ENCODE data around the gene FRY.

FRY gene

DNA sequence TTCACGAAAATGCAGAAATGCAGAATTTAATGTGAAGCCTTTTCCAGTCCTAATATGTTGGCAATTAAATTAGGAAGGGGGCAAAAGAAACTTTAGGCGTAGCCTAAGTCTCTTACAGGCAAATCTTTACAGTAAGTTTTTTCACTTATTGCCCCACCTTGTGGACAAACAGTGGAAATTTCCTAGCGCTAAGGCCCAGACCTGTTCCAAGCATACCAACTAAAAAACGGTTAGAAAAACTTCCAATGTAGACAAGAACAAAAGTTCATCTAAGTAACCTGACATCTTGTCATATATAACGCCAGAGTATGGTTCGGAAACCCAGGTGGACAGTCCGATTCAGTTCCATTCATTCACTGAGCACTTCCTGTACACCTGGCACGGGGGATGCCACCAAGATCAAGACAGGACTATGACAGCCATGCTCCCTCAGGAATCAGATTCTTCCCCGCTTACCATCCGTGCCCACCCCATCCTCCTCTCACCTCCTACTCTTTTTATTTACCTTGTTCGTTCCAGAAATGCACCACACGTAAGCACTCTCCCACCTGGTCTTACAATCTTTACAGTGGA, 278.6 kb downstream of the FRY start:
- H3K36me3 ChIP-seq (ENCODE audit: control insufficient read depth in 1 of 2, insufficient read depth in 2 of 2, low read length in 2 of 2), result no peaks in the 10 kb centered on the region
- H3K27ac ChIP-seq (ENCODE audit: low read length), result no peak overlapping the region

DNA sequence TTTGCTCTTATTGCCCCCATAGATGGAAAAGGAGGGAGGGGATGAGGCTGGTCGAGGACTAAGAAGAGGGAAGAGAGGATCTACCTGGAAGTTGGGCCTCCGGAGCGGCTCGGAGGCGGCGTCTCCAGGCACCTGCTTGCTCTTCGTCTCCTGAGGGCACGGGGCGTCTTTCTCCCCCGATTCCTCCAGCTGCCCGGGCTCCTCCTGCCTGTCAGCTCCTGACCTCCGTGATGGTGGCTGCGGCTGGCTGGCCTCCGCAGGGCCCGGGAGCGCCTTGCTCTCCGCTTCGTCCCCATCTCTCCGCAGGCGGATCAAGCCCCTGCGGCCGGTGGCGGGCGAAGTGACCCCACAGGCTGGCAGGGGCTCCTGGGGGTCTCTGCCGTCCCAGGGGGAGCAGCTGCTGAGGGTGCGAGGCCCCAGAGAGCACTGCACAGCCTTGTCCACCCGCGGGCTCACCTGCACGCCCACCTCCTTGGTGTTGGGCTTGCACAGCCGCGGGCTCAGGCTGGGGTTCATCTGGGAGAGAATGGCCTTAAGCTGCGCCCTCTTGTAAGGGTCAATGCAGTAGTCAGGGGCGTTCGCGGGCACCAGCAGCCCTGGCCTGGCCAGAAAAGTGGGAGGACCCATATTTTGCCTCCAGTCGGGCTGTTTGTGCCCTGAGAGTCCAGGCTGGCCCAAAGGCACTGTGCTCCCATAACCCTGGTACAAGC, 279.8 kb downstream of the FRY start:
- Histone ChIP-seq H3K27ac (ENCODE audit: low read length) (no peak overlapping the region), H3K4me3 (ENCODE audit: low read depth in 1 of 2, low read length in 2 of 2) (no peak overlapping the region), H3K9me3 (ENCODE audit: control insufficient read depth in 1 of 2, low read length in 2 of 2) (no peaks in the 10 kb centered on the region), H3K36me3 (ENCODE audit: control insufficient read depth in 1 of 2, insufficient read depth in 2 of 2, low read length in 2 of 2) (peaks cover 0 to 4% of the 10 kb centered on the region in 2 donors), H3K4me1 (ENCODE audit: control insufficient read depth in 1 of 2, insufficient read depth in 2 of 2, low read length in 2 of 2) (peaks cover 0 to 5% of the 10 kb centered on the region in 2 donors), H3K27me3 (ENCODE audit: low read depth, low read length) (no peaks in the 10 kb centered on the region)

More for the DNA sequence above, 278.6 kb downstream of the FRY start:
- H3K4me1 ChIP-seq (ENCODE audit: control insufficient read depth in 1 of 2, insufficient read depth in 2 of 2, low read length in 2 of 2), result no peaks in the 10 kb centered on the region
- H3K9me3 ChIP-seq (ENCODE audit: control insufficient read depth in 1 of 2, low read length in 2 of 2), result no peaks in the 10 kb centered on the region
- H3K4me3 ChIP-seq (ENCODE audit: low read depth in 1 of 2, low read length in 2 of 2), result peak overlapping the region; percentile 38 to 43
- H3K27me3 ChIP-seq (ENCODE audit: low read depth, low read length), result no peaks in the 10 kb centered on the region

DNA sequence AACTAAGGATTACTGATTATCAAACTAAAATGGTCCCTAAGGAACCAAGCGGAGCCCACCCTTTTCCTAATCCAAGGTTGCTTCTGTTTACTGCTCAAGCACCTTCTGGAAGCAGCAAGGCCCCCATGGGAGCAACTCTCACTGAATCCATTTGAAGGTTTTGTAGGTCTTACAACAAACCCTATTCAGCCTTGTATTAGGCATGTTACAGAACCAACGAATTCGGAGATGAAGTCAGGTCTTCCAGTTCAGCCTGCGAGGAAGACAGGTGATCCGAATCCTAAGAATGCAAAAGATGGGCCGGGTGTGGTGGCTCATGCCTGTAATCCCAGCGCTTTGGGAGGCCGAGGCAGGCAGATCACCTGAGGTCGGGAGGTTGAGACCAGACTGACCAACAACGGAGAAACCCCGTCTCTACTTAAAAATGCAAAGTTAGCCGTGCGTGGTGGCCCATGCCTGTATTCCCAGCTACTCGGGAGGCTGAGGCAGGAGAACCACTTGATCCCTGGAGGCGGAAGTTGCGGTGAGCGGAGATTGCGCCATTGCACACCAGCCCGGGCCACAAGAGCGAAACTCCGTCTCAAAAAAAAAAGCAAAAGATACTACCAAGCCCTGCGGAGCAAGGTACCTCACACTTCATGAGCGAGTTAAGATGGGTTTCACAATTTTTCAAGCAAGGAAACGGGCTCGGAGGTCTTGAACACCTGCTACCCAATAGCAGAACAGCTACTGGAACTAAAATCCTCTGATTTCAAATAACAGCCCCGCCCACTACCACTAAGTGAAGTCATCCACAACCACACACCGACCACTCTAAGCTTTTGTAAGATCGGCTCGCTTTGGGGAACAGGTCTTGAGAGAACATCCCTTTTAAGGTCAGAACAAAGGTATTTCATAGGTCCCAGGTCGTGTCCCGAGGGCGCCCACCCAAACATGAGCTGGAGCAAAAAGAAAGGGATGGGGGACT, 283.0 kb downstream of the FRY start:
- no peaks in the 10 kb centered on the region for H3K9me3 ChIP-seq (ENCODE audit: control insufficient read depth in 1 of 2, low read length in 2 of 2)
- peaks cover 0 to 6% of the 10 kb centered on the region in 2 donors for H3K4me1 ChIP-seq (ENCODE audit: control insufficient read depth in 1 of 2, insufficient read depth in 2 of 2, low read length in 2 of 2)
- H3K36me3 ChIP-seq (ENCODE audit: control insufficient read depth in 1 of 2, insufficient read depth in 2 of 2, low read length in 2 of 2), result peaks cover 0 to 4% of the 10 kb centered on the region in 2 donors
- peak overlapping the region; percentile 88 to 96 for H3K4me3 ChIP-seq (ENCODE audit: low read depth in 1 of 2, low read length in 2 of 2)
- peak overlapping the region; percentile 99 for H3K27ac ChIP-seq (ENCODE audit: low read length)
- H3K27me3 ChIP-seq (ENCODE audit: low read depth, low read length), result no peaks in the 10 kb centered on the region

DNA sequence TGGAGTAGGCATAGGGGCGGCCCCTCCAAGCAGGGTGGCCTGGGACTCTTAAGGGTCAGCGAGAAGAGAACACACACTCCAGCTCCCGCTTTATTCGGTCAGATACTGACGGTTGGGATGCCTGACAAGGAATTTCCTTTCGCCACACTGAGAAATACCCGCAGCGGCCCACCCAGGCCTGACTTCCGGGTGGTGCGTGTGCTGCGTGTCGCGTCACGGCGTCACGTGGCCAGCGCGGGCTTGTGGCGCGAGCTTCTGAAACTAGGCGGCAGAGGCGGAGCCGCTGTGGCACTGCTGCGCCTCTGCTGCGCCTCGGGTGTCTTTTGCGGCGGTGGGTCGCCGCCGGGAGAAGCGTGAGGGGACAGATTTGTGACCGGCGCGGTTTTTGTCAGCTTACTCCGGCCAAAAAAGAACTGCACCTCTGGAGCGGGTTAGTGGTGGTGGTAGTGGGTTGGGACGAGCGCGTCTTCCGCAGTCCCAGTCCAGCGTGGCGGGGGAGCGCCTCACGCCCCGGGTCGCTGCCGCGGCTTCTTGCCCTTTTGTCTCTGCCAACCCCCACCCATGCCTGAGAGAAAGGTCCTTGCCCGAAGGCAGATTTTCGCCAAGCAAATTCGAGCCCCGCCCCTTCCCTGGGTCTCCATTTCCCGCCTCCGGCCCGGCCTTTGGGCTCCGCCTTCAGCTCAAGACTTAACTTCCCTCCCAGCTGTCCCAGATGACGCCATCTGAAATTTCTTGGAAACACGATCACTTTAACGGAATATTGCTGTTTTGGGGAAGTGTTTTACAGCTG, 283.9 kb downstream of the FRY start, which contains the start of the genes BRCA2 and ZAR1L:
Gene BRCA2, plus strand, starts transcription at position 271 of the 790 bp plus-strand sequence. CDS start 953 bp downstream, outside the sequence.
Gene ZAR1L, minus strand, starts transcription at position 126 of the 790 bp plus-strand sequence. CDS start 3,438 bp downstream, outside the sequence.
- H3K27me3 ChIP-seq (ENCODE audit: low read depth, low read length), result no peaks in the 10 kb centered on the region

DNA sequence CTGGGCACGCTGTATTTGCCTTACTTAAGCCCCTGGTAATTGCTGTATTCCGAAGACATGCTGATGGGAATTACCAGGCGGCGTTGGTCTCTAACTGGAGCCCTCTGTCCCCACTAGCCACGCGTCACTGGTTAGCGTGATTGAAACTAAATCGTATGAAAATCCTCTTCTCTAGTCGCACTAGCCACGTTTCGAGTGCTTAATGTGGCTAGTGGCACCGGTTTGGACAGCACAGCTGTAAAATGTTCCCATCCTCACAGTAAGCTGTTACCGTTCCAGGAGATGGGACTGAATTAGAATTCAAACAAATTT, 284.4 kb downstream of the FRY start:
- H3K9me3 ChIP-seq (ENCODE audit: control insufficient read depth in 1 of 2, low read length in 2 of 2), result no peaks in the 10 kb centered on the region
- H3K27ac ChIP-seq (ENCODE audit: low read length), result peak overlapping the region; percentile 99
- H3K4me1 ChIP-seq (ENCODE audit: control insufficient read depth in 1 of 2, insufficient read depth in 2 of 2, low read length in 2 of 2), result peaks cover 0 to 6% of the 10 kb centered on the region in 2 donors
- H3K27me3 ChIP-seq (ENCODE audit: low read depth, low read length), result no peaks in the 10 kb centered on the region
- peaks cover 0 to 4% of the 10 kb centered on the region in 2 donors for H3K36me3 ChIP-seq (ENCODE audit: control insufficient read depth in 1 of 2, insufficient read depth in 2 of 2, low read length in 2 of 2)
- peak overlapping the region; percentile 88 to 96 for H3K4me3 ChIP-seq (ENCODE audit: low read depth in 1 of 2, low read length in 2 of 2)

More for the DNA sequence above, 283.9 kb downstream of the FRY start, which contains the start of the genes BRCA2 and ZAR1L:
- Histone ChIP-seq H3K36me3 (ENCODE audit: control insufficient read depth in 1 of 2, insufficient read depth in 2 of 2, low read length in 2 of 2) (peaks cover 0 to 4% of the 10 kb centered on the region in 2 donors), H3K27ac (ENCODE audit: low read length) (peak within 1 kb of the TSS; percentile 99), H3K4me3 (ENCODE audit: low read depth in 1 of 2, low read length in 2 of 2) (peak within 1 kb of the TSS; percentile 88 to 96), H3K9me3 (ENCODE audit: control insufficient read depth in 1 of 2, low read length in 2 of 2) (no peaks in the 10 kb centered on the region), H3K4me1 (ENCODE audit: control insufficient read depth in 1 of 2, insufficient read depth in 2 of 2, low read length in 2 of 2) (peaks cover 0 to 6% of the 10 kb centered on the region in 2 donors)

DNA sequence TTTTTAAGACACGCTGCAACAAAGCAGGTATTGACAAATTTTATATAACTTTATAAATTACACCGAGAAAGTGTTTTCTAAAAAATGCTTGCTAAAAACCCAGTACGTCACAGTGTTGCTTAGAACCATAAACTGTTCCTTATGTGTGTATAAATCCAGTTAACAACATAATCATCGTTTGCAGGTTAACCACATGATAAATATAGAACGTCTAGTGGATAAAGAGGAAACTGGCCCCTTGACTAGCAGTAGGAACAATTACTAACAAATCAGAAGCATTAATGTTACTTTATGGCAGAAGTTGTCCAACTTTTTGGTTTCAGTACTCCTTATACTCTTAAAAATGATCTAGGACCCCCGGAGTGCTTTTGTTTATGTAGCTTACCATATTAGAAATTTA, 284.9 kb downstream of the FRY start:
- Histone ChIP-seq H3K9me3 (ENCODE audit: control insufficient read depth in 1 of 2, low read length in 2 of 2) (no peaks in the 10 kb centered on the region), H3K4me1 (ENCODE audit: control insufficient read depth in 1 of 2, insufficient read depth in 2 of 2, low read length in 2 of 2) (peaks cover 0 to 6% of the 10 kb centered on the region in 2 donors), H3K27me3 (ENCODE audit: low read depth, low read length) (no peaks in the 10 kb centered on the region), H3K4me3 (ENCODE audit: low read depth in 1 of 2, low read length in 2 of 2) (peak overlapping the region; percentile 88 to 96), H3K36me3 (ENCODE audit: control insufficient read depth in 1 of 2, insufficient read depth in 2 of 2, low read length in 2 of 2) (peaks cover 0 to 4% of the 10 kb centered on the region in 2 donors), H3K27ac (ENCODE audit: low read length) (peak overlapping the region; percentile 99)

DNA sequence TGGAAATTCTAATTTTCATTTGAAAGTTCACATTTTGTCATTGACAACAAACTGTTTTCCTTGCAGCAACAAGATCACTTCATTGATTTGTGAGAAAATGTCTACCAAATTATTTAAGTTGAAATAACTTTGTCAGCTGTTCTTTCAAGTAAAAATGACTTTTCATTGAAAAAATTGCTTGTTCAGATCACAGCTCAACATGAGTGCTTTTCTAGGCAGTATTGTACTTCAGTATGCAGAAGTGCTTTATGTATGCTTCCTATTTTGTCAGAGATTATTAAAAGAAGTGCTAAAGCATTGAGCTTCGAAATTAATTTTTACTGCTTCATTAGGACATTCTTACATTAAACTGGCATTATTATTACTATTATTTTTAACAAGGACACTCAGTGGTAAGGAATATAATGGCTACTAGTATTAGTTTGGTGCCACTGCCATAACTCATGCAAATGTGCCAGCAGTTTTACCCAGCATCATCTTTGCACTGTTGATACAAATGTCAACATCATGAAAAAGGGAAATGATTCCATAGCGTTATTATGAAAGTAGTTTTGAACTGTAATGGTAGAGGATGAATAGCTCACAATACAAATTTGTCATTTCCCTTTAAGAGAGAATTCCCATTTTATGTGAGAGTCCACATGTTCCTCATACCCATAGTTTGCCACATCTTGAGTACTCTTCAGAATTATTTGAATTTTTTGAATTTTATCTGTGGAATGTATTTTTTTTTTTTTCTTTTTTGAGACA, 286.3 kb downstream of the FRY start:
- peak overlapping the region; percentile 24 for H3K27ac ChIP-seq (ENCODE audit: low read length)
- peaks cover 0 to 6% of the 10 kb centered on the region in 2 donors for H3K4me1 ChIP-seq (ENCODE audit: control insufficient read depth in 1 of 2, insufficient read depth in 2 of 2, low read length in 2 of 2)
- no peak overlapping the region for H3K4me3 ChIP-seq (ENCODE audit: low read depth in 1 of 2, low read length in 2 of 2)
- no peaks in the 10 kb centered on the region for H3K27me3 ChIP-seq (ENCODE audit: low read depth, low read length)
- H3K9me3 ChIP-seq (ENCODE audit: control insufficient read depth in 1 of 2, low read length in 2 of 2), result no peaks in the 10 kb centered on the region
- peaks cover 0 to 4% of the 10 kb centered on the region in 2 donors for H3K36me3 ChIP-seq (ENCODE audit: control insufficient read depth in 1 of 2, insufficient read depth in 2 of 2, low read length in 2 of 2)

DNA sequence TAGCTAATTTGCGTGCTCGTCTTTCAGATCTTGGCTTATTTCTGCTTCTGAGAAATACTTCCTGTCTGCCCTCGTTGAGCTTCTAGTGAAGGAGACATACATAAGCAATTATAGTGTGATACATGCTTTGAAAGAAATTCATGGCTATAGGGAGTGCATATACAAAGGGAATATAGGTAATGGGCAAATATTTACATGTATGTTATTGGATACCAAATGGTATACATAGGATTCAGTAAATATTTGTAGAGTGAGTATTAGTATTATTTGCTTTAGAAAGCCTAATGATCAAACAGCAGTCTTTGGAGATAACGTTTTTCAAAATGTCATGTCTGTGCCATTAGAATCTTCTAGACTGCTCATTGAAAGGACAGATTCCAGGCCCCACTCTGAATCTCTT, 289.0 kb downstream of the FRY start:
- H3K27me3 ChIP-seq (ENCODE audit: low read depth, low read length), result no peaks in the 10 kb centered on the region
- no peaks in the 10 kb centered on the region for H3K9me3 ChIP-seq (ENCODE audit: control insufficient read depth in 1 of 2, low read length in 2 of 2)
- no peak overlapping the region for H3K4me3 ChIP-seq (ENCODE audit: low read depth in 1 of 2, low read length in 2 of 2)
- peaks cover 0 to 6% of the 10 kb centered on the region in 2 donors for H3K4me1 ChIP-seq (ENCODE audit: control insufficient read depth in 1 of 2, insufficient read depth in 2 of 2, low read length in 2 of 2)
- peaks cover 0 to 4% of the 10 kb centered on the region in 2 donors for H3K36me3 ChIP-seq (ENCODE audit: control insufficient read depth in 1 of 2, insufficient read depth in 2 of 2, low read length in 2 of 2)
- no peak overlapping the region for H3K27ac ChIP-seq (ENCODE audit: low read length)

DNA sequence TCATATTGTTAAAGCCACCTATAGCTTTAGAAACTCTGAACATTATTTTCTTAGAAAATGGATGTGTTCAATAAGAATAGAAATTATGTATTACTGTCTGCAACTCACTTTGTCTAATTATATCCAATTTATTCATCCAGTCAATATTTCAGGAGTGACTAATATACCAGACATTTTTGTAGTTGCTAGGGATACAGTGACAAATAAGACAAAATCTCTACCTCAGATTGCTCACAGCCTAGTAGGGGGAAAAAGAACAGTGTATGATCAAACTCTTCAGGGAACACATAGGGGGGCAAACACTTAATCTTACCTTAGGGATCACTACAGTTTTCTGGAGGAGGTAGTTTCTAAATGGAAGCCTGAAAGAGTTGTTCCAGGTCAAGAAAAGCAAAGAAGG, 292.3 kb downstream of the FRY start:
- H3K4me1 ChIP-seq (ENCODE audit: control insufficient read depth in 1 of 2, insufficient read depth in 2 of 2, low read length in 2 of 2), result no peaks in the 10 kb centered on the region
- no peaks in the 10 kb centered on the region for H3K9me3 ChIP-seq (ENCODE audit: control insufficient read depth in 1 of 2, low read length in 2 of 2)
- no peaks in the 10 kb centered on the region for H3K36me3 ChIP-seq (ENCODE audit: control insufficient read depth in 1 of 2, insufficient read depth in 2 of 2, low read length in 2 of 2)
- no peak overlapping the region for H3K27ac ChIP-seq (ENCODE audit: low read length)
- H3K27me3 ChIP-seq (ENCODE audit: low read depth, low read length), result no peaks in the 10 kb centered on the region
- no peak overlapping the region for H3K4me3 ChIP-seq (ENCODE audit: low read depth in 1 of 2, low read length in 2 of 2)

DNA sequence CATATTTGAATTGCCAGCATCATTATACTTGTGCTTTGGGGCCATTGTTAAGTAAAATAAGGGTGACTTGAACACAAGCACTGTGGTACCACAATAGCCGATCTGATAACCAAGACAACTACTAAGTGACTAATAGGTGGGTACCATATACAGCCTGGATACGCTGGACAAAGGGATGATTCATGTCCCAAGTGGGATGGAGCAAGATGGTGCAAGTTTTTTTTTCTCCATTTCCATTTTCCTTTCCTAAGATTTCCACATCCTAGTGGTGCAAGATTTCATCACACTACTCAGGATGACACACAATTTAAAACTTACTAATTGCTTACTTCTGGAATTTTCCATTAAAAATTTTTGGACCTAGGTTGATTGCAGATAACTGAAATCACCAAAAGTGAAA, 298.9 kb downstream of the FRY start:
- H3K9me3 ChIP-seq (ENCODE audit: control insufficient read depth in 1 of 2, low read length in 2 of 2), result no peaks in the 10 kb centered on the region
- H3K36me3 ChIP-seq (ENCODE audit: control insufficient read depth in 1 of 2, insufficient read depth in 2 of 2, low read length in 2 of 2), result no peaks in the 10 kb centered on the region
- no peaks in the 10 kb centered on the region for H3K4me1 ChIP-seq (ENCODE audit: control insufficient read depth in 1 of 2, insufficient read depth in 2 of 2, low read length in 2 of 2)
- H3K27me3 ChIP-seq (ENCODE audit: low read depth, low read length), result no peaks in the 10 kb centered on the region
- H3K4me3 ChIP-seq (ENCODE audit: low read depth in 1 of 2, low read length in 2 of 2), result no peak overlapping the region
- no peak overlapping the region for H3K27ac ChIP-seq (ENCODE audit: low read length)
